HG03025 (cell line): ENCODE measurements around the gene TUBG1.

Experiments used
- ATAC-seq: cut with Tn5 transposase; IDR thresholded peaks from one replicate; pipeline ENCODE4 v1.9.1; 2021; ENCODE audit warnings: mild to moderate bottlenecking, moderate library complexity; ENCODE audit not compliant: unreplicated experiment, low FRiP score

TUBG1 gene

DNA sequence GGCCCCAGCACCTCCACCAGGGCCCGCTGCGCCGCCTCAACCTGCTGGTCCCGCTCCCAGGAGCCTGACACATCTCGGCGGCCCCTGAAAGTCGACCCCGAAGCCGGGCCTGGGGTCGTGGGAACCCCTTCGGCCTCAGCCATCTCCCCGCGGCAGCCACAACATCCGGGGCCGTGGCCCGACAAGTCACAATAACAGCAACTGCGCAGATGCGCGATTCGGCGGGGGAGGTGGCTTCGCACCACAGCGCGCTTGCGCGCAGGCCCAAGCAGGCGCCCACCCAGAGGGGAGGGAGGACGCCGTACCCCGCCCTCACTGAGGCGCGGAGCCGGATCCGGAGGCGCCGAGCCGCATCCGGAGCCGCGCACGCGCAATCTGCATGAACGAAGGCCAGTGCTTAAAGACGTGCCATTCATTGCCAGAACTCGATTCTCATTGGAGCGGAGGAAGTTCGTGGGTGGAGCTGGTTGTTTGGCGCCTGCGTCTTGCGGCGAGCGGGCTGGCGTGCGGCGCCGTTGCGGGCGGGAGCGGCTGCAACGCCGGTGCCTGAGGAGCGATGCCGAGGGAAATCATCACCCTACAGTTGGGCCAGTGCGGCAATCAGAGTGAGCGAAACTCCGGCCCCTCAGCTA, at the start of gene TUBG1, which contains the start of gene RETREG3:
TUBG1 (plus strand) TSS at position 502 of the 632 bp plus-strand sequence; CDS start at position 557, 55 bp downstream.
RETREG3 (minus strand) TSS at position 193 of the 632 bp plus-strand sequence; CDS start at position 143, 50 bp downstream.
- peak; percentile 72 for ATAC-seq

DNA sequence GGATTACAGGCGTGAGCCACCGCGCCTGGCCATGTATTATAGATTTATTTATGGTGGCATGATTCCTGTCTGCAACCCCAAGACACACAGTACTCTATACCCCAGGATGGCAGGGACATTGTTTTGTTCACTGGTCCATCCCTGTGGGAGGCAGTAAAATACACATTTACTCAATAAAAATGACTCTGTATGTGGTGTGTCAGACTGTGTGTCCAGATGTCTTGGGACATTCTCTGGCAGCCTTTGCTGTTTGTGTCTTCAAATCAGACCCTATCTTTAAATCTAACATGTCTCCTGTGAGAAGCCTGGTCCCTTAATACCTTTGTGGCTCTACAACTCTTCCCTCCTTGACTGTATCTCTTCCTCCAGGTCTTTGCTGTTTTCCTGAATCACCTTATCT, 49.2 kb upstream of the TUBG1 start:
- ATAC-seq = no peak

DNA sequence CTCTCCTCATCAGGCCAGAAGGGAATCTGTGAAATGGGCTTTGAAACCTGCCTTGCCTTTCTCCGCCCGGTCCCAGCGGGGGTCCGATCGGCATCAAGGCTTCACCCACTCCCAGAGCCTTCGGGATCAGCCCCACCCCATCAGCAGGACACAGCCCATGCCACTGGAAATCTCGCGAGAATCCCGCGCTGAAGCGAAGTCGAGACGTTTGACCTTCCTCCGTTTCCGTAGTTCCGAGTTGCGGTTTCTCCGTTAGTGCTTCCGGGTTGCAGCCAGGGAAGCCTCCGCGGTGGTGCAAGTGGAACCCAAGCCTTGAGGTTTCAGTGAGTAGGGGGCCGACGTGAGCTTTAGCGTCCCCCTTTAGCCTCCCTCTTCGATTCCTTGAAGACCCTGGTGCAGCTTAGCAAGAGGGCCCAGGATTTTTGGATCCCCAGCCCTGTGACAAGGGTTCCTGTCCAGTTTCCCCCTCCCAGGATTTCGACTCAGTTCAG, 47.5 kb upstream of the TUBG1 start, which contains the start of gene COASY:
COASY (plus strand) TSS at position 252 of the 491 bp plus-strand sequence. CDS start 475 bp downstream, outside the sequence.
- no peak for ATAC-seq

GRCh38 chr17:42562388-42563142, 46.9 kb upstream of the TUBG1 start:
- no peak for ATAC-seq

DNA sequence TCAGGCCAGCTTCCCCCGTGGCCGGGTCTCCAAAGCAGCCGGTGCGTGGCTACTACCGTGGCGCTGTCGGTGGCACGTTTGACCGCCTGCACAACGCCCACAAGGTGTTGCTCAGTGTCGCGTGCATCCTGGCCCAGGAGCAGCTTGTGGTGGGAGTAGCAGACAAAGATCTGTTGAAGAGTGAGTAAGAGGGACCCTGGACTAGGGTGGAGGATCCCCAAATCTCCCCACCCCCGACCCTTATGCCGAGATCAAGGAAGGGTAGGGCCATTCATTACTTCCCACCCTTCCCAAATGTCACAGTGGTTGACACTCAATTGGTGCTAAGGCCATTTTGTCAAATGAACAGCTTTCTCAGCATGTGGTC, 46.4 kb upstream of the TUBG1 start:
- ATAC-seq = no peak

DNA sequence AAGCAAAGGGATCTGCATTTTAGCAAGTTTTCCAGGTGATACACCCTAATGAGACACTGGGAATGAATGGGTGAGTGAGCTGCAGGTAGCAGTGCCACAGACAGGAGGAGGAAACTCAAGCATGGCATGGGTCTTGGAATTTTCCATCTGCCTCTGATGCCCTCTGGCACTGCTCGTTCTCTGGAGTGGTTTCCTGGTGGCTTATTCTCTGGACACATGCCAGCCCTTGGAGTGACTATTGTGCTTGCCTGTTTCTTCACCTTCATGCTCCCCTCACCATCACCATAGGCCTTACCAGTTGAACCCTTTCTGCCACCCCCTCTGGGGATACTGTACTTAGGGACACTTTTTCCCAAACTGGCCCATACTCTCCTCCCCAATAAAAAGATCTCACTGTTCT, 45.9 kb upstream of the TUBG1 start:
- ATAC-seq = no peak

DNA sequence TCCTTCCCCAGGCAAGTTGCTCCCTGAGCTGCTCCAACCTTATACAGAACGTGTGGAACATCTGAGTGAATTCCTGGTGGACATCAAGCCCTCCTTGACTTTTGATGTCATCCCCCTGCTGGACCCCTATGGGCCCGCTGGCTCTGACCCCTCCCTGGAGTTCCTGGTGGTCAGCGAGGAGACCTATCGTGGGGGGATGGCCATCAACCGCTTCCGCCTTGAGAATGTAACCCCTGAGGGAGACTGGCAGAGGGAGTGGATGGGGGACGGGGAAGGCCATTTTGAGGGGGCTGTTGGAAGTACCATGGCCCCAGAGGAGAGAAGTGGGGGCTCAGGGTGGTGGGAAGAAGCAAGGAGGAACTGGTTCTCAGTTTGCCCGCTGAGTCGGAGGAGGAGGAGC, 45.5 kb upstream of the TUBG1 start:
- no peak for ATAC-seq

DNA sequence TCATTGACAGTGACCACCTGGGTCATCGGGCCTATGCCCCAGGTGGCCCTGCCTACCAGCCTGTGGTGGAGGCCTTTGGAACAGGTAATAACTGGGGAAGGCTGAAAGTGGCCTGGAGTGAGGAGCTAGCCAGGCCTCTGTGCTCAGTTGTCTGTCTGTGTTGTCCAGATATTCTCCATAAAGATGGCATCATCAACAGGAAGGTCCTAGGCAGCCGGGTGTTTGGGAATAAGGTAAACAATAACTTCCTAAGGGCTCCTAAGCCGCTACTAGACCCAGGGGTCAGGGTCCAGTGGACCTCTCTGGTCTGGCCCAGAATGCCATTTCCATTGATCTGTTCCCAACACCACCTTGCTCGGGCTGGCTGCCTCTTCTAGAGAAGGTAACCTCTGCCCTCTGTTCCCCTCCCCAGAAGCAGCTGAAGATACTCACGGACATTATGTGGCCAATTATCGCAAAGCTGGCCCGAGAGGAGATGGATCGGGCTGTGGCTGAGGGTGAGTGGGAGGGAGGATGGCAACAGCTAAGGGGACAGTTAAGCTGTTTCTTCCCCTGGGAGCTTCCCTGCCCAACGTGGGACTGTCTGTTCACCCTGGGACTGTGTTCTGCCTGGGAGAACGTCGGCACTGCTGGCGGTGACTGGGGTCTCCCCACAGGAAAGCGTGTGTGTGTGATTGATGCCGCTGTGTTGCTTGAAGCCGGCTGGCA, 44.5 kb upstream of the TUBG1 start:
- ATAC-seq = no peak

- no peak for ATAC-seq
These were observed 43.8 kb upstream of the TUBG1 start for GRCh38 chr17:42565523-42566214.

- ATAC-seq = no peak
These were observed 43.1 kb upstream of the TUBG1 start for GRCh38 chr17:42566215-42566882.

GRCh38 chr17:42566883-42567573, 42.5 kb upstream of the TUBG1 start, which contains the start of gene MLX:
Gene MLX (plus strand): TSS chr17:42567100. CDS start chr17:42567125, 25 bp downstream.
- peak; percentile 51 for ATAC-seq

DNA sequence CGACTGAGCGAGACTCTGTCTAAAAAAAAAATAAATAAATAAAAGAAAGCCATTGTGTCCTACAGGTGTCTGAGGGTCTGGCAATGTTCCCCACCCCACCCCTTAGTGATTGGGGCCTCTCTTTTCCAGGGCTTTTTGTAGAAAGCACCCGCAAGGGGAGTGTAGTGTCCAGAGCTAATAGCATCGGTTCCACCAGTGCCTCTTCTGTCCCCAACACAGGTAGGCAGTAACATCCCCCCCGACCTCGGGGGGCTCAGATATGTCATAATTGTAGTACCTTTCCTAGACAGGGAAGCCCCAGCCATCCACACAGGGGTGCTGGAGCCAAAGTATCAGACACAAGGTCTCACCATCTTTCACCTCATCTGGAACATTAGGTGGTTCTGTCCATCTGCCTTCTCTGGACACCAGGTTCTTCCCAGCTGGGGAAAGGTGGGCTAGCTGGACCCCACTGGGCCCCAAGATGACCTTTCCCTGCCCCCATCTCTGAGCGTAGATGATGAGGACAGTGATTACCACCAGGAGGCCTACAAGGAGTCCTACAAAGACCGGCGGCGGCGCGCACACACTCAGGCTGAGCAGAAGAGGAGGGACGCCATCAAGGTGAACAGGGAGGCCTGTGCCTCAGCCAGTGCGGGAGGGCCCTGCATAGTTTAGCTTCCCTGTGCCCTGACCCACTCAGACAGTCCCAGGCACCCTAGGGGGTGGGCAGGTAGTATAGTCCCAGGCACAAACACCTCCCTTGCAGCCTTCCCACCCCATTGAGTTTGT, 41.0 kb upstream of the TUBG1 start:
- ATAC-seq = no peak

- no peak for ATAC-seq
These were observed 37.9 kb upstream of the TUBG1 start for GRCh38 chr17:42571435-42572225.

DNA sequence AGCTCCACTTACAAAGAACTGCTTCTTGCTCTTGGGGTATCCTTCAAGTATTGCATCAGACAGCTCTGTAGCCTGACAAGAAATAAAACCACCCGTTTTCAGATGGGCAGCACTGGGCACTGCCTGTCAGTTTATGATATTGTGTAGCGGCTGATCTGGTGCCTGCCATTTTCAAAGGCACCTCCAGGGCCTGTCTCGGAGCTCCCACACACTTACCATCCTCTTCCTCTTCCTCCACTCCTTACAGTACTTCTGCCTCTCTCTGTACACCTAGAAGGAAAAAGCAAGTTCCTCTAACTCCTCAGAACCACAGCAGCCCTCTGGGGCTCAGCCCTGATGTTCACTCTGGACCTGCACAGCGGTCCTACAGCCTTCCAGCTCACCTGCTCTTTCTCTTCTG, 36.4 kb upstream of the TUBG1 start:
- ATAC-seq = no peak

DNA sequence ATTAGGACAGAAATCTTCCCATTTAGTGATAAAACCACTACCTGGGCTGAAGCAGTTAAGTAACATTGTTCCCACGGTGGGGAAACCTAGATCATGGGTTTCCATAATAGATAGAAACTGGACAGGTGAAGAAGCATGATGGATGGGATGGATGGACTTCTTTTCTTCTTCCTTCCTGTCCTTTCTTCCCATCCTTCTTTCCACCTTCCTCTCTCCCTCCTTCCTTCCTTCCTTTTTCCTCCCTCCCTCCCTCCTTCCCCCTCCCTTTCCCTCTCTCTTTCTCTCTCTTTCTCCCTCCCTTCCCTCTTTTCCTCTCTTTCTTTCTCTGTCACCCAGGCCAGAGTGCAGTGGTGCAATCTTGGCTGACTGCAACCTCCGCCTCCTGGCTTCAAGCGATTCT, 35.0 kb upstream of the TUBG1 start:
- ATAC-seq = no peak

GRCh38 chr17:42577140-42577531, 32.3 kb upstream of the TUBG1 start:
- no peak for ATAC-seq

GRCh38 chr17:42577532-42578281, 31.8 kb upstream of the TUBG1 start, which contains the start of gene PSMC3IP:
Gene PSMC3IP (minus strand): TSS chr17:42577729. CDS start chr17:42577686, 43 bp downstream.
- peak; percentile 52 for ATAC-seq
